NK-92 (cell line): ENCODE measurements around the gene NR2E1.

ENCODE experiments used
- DNase-seq: peaks from one replicate; lab custom pipeline; 2025; ENCODE audit not compliant: unreplicated experiment; lab: John Stamatoyannopoulos, UW

The NR2E1 gene

DNA sequence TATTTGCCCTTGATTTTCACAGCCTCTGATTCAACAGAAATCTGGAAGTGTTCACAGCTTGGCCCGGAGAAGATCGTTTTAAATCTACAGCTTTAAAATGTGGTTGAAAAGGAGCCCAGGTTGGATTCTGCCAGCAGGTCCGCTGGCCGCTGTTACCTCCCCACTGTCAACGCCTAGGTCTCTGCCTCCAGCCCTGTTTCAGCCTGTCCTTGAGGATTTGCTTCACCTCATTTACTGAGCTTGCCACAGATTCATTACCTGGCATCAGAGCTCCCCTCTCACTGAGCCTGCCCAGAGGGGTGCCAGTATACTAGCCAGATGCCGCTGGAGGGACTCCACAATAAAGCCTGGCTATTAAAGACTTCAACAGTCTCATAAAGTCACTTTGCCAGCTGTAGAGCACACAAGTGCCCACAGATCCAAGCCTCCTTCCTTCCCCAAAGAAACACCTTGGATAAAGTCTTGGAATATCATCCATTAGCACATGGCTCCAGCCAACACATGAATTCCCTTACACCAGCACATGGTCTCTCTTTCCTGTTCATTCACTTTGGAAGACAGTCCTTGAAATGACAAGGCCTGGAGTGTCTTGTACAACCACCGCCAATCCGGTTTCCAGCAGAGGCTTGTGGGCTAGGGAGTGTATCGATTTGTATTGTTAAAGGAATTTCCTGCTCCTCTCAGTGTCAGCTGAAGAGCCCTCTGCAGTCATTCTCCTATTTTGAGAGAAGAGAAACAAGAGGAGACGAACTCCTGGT is 9.5 kb upstream of the NR2E1 start:
- DNase-seq, result no peak

DNA sequence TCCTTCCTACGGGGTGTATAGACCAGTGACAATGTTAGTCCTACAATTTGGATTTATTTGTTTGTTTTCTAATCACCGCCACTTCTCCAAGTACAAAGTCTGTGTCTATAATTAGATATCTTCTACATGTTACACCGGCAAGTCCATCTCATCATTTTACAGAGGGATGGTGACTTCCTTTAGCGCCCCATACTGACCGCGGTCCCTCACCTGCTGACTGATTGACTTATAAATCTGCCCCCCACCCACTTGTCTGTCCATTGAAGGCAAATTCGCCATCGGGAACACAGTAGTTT is 8.9 kb upstream of the NR2E1 start:
- DNase-seq, result no peak

DNA sequence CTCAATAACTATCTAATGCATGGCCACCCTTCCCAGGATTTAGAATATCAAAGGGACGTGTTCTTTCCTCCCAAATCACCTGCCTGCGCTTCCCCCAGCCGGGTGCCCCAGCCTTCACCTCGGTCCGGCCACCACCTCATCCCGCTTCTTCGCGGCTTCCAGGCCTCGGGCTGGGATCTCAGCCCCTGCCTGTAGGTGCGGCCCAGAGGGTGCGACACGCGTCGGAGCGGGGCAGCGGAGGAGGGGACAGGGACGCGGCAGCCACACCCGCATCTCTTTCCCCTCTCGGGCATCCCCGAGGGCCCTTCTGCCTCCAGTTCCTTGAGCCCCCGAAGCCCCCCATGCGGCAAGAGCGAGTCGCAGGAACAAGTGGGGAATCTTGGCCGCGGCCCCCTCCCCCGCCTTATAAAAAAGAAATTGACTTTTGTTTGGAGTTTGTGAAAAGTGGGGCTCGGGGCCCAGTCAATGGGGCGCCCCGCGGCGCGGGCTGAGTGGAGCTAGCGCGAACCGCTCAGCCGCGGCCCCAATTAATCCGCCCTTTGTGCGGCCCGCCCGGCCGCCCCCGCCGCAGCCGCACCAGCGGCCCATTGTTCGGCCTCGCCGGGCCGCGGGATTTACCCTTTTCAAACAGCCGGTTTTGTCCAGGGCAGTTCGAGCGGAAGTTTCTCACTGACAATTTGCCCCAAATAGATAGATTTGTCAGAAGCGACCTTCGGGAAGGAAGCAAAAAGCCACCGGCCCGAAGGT is 8.4 kb upstream of the NR2E1 start:
- DNase-seq, result no peak

DNA sequence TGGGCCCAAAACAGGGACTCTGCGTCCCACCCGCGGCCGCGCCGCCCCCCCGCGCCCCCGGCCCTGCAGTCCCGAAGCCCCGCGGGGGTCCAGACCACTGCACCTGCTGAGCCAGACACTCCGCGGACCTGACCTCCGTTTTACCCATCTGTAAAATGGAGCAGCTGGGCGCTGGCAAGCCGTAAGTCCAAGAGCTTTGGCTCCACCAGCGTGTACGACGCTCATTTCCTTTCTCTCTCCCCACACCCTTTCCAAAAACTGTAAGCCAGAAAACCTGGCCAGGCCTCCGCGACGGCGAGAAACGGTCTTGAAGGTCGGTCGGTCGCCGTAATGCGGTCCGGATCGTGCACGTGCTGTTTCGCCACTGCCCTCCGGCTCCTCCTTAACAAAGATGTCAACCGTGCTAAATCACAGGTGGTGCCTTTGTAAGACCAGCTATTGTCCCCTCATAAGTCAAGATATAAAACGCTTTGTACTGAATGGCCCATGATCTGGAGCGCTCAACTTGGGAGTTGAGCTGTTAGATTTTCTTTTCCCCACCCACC is 7.8 kb upstream of the NR2E1 start:
- DNase-seq, result no peak

DNA sequence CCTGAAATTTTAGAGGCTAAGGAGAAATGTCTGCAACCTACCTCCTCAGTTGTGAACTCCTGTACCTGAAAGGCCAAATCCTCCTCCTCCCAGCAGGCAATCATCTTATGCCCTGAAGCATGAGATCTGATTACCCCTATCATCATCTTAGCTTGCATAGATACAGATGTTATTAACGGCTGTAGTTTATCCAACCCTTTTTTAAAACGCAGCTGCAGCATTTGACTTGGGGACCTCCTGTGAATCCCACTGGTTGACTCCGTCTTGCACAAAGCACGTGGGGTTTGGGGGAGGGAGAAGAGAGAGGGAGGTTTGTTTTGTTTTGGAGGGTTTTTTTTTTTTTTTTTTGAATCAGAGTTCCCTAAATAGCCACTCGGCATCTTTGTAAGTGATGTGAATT is 5.8 kb upstream of the NR2E1 start:
- no peak for DNase-seq

DNA sequence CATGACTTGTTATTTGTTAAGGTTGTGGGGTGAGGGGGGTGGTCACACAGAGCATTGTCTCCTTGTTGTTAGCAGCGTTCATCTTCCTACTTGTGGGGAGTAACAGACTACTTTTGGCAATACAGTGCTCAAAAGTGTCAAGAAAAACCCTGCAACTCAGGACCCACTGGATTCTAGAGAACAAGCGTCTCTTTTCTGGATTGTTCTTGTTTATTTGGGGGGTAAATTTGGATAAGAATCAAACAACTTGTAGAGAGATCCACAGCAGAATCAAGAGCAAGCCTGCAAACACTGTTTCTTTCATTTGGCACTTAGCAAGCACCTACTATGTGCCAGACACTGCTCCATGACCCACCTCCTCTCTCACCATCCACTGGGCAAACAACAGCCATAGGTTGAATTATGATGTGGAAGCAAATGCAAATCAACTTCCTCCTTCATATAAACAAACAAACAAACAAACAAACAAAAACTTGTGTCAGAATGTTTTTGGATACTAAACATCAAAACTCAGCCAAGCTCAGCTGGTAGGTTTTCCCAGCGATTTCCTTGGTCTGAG is 4.0 kb upstream of the NR2E1 start:
- no peak for DNase-seq

DNA sequence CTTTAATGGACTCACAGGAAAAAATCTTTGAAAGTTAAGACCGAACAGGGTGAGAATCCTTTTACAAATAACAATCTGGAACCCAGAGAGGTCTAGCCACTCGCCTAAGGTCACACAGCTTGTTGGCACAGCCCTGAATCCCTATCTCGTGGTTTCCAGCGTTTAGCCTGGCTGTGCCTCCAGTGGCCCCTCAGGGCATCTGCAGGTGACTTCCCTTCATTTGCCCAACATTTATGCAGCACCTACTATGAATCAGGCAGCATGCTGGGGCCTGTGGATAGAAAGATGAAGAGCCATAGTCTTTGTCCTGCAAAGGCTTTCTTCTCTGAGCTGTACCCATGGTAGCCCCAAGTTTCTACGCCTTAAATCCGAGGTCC is 2.6 kb upstream of the NR2E1 start:
- no peak for DNase-seq

DNA sequence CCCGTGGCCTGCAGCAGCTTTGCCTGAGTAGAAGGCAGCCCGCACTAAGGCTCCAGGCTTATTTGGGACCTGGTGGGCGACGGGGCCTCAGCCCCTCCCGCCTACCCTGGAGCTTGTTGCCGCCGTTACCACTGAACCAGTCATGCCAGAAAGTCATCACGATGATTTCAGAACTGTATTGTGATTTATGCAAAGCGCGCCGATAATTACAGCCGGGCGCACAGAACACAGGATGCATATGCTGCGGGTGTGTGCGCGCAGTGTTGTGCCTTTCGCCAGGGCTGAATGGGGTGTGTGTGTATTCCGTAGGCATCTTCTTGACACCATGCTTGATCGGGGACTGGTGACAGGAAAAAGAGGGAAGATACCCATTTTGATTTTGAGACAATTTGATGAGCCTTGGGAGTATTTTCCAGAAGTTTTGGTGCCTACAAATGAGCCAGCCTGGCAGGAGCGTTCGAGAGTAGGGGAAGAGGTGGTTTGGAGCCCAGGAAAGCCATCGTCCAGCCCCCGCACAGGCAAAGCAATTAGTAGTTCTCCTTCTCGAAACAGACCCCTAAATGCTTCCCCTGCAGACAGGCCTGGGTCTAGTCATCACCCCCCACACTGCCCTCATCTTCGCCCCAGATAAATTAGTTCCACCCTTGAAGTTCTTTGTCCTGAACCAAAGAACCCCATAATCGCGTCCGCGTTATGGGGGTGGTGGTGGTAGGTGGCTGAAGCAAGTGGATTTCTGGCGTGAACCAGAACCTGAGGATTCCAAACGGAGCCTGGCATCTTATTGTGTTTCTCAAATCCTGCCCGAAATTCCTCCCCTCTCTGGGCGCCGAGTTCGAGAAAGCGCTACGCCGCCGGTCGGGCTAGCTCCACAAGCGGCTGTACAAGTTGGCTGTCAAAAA is 1.9 kb upstream of the NR2E1 start:
- no peak for DNase-seq

DNA sequence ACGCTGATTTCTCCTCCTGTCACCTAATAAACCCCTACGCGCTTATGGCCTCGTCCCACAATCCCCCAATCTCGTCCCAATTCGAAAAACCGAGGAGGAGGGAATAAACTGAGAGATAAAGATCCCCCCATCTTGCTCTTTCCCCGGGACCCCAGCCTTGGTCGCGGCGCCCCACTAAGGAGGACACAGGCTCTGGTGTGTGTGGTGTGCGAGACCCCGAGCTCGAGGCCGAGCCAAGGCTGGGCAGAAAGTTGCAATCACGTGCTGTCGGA is 1.3 kb upstream of the NR2E1 start:
- DNase-seq, result no peak

DNA sequence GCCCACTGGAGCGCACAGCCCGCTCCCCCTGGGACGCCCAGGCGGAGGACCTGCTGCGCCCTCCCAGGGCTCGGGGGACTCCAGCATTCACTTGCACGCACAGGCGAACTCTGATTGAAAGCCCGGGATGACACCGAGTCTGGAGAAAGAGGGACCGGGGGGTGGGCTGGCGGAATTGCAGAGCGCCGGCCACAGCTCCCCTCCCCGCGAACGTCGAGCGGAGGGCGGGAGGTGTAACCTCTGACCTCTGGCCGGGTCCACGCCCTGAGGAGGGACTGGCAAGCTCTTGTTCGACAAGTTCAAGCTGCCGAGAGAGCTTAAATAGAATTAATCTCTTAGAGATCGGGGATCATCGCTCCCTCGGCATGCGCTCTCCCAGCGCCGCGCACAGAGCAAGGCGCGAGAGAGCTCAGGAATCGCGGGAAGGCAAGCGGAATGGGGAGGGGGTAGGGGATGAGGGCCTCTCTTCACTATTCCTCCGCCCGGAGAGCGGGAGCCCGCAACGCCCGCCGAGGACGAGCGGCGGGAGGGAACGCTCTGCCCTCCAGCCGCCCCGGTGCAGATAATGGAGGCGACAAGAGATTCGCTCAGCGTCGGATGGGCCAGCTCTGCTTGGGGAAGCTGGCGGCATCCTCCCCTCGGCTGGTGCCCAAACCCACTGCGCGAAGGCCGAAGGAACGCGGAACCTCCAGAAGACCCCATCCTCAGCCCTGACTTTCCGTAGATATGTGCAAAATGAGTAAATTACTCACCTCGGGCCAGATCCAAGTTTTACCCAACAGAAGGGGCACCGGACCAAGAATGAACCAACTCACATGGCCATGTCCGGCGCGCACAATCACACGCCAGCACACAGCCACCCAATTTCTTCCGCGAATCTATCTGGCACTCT is 761 bp upstream of the NR2E1 start:
- DNase-seq, result no peak

DNA sequence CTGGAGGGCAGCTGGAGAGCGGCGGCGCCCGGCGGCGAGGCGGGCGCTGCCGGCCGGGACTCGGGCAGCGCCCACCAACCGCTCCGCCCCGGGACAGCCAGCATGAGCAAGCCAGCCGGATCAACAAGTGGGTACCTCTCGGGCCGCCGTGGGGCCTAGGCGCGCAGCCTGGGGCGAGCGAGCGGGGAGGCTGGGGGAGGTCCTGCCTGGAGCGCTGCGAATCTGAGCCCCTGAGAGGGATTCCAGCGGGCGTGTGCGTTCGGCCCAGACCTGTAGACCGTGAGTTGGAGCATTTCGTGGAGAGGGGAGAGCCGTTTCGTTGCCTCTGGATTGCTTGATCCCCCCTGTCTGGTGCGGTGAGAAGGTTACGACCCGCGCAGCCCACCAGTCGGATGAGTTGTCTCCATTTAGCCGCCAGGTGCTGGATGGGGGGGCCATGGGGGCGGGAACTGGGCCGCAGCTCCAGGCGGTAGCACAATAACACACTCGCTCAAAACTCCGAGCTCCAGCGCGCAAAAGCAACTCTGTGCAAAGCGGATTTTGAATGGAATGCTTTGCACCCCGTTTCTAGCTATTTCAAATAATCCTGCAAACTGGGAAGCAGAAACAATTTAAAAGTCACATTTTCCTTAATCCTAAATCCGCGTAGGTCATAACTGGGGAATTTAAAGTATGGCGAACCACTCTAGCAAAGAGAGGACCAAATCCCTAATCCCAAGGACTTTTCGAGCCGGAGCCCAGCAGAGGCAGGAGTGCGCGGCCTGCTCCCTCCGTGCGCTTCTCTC is 1.0 kb downstream of the NR2E1 start:
- DNase-seq, result no peak

DNA sequence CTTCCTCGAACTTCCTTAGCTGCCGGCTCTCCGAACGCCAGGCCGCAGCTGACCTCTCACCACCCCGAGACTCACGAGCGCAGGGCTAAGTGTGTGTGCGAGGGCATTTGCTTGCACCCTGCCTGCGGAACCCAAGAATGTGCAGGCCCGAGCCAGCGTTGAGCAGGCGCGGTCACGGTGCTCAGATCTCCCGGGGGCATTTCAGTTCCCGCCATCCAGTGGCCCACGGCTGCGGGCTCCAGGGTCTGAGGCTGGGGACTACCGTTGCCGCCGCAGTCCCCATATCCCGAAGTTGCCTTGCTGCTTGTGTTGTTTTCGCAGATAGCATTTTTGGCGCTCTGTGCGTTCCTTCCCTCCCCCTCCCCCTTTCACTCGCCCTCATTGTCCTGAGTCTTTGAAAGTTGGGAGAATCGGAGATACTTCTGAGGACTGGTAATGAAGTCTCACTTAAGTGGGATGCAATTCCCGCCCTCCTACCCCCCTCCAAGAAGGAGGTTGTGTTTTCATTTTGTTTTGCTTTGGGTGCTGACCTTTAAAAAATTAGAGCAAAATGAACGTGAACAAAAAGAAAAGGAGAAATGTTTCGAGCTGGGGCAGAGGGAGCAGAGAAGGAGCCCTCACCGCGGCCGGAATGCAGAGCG is 1.7 kb downstream of the NR2E1 start:
- no peak for DNase-seq

DNA sequence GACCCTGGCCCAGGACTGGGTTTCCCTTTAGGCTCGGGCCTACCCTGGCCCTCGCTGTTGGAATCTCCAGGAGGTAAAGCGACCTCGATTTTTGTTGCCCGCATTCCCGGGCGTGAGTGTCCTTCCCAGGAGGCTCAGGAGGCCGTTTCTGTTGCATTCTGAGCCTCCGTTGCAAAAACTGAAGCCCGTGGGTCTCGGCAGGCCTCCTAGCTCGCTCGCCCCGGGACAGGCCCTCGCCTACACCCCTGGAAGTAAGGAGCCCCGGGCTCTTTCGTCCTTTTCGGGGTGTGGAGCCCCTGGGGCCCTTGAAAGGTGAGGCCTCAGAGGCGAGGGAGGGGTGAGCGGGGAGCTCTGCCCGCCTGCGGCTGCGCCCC is 2.3 kb downstream of the NR2E1 start:
- no peak for DNase-seq

DNA sequence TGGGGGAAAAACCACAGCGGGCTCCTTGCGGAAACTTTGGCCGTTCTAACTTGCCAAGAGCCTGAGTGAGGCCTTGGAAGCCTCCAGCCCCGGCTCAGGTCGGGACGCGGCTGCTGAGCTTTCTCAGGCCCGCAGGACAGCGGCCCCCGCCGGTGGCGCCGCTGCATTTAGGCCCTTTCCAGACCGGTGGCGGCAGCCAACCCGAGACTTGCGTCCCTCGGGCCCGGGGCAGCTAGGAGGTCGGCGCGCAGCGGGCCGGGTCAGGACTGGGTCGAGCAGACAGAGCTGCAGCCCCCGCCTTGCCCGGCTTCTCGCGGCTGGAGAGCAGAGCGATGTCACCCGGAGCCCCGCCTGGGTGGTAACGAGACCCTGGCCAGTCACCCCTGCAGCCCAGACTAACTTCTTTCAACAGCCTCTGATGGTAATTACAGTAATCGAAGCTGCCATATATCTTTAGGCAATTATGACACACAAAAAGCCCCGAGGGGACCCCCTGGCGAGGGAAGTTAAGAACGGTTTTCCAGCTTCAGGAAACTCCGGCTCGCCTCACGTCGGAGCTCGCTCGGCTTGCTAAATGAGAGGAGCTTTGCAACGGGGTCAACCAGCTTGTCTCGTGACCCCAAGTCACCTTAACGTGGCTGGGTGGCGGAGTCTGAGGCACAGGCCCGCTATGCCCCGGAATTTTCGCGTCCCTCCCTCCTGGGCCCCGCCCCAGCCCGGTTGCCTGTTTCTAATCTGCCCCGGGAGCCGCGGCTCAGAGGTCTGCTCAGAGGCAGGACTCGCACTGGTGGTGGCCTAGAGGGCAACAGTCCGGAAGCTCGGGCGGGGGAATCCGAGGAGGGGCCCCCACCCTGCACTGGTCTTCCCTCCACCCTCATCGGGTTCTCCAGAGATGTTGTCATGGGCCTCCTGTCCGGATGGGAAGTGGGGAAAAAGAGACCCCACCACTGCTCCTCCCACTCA is 3.0 kb downstream of the NR2E1 start:
- DNase-seq, result no peak

DNA sequence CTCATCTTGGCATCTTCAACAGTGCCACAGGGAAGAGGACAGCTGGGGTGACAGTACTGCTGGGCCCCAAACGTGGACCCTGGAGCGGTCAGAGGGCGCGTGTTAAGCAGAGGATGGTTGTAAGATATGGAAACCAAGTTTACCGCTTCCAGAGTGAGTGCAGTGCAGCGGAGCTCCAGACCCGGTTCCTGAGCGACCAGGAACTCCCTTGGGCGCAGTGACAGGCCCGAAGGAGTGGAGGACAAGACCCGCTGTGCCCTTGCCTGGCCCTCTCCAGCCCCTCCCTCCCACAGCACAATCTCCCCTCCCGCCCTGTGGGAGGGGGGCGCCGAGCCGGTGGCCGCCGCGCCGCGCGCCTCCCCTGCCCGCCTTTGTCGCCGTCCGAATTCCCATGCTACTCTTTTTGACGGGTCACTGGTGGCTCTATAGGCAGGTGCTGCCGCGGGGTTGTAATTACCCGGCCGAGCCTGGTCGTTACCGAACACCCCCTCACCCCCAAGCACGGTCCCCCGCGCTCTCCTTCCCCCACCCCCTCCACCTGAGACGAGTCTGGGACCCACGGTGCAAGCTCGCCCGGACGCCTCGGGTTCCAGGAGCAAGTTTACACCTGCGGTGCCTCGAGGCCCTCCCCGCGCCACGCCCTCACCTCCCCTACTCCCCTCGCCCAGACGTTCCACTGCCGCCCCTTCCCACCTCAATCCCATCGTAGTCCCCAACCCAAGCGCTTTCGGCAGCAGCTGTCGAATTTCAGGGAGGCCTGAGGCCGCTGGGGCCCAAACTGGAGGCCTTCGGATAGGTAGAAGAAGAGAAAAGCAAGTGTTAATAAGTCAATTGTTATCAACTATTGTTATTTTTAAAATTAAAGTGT is 3.9 kb downstream of the NR2E1 start:
- DNase-seq, result no peak

DNA sequence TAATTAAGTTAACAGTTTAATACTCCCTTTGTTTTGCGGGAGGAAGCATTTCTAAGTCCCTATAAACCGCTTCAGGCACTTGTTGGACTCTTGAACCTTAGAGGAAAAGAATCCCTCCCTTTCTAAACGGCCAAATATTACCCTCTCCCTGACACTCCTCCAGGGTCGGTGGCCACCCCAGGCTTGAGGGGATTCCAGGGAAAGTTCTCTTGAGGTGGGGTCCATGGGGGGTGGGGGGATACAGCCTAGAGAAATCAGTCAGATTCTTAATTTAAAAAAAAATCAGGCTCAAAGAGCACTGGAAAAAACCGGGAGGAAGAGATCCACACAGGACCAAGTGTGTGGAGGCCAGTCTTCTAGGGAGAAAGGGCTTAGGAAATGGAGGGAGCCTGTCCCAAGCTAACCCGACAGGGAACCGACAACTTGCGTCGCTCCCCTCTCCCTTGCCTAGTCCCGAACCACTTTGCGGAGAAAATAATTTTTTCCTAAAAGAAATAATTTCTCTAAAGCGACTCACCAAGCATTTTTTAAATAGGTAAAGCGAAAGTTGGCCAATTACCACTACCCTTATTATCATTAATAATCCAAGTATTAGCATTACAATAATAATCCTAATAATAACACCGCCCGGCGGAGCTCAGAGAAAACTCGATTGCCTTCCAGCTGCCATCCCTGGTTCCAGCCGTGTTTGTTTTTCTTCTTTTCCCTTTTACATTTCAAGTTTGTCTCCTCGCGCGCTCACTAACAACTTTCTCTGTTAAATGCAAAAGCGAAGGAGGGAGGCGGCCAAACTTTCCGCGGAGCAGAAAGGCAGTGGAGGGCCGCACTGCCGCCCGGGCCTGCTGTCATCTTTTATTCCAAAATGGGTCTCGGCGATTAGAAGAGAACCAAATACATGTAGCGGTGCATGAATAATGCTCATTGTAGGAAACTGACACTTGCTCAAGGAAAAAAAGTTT is 4.8 kb downstream of the NR2E1 start:
- no peak for DNase-seq
